Activated CD8-positive, alpha-beta T cell treated with anti-CD3 and anti-CD28 coated beads for 36 hours (primary cell): ENCODE results near the gene TNFRSF6B. TPM values are rescaled to one million over a fixed set of nuclear protein-coding genes. Genes with fewer than 3 reads are reported as not detected.

Source experiments
- ATAC-seq: fragments of 200-7000 bp; cut with Tn5 transposase; one replicate; pipeline ENCODE4 v1.10.0; 2021; ENCODE audit warnings: mild to moderate bottlenecking, moderate library complexity
- CTCF ChIA-PET: fragments of 350-600 bp; sonication (Branson Sonifier 250); formaldehyde crosslinking; loops from one replicate; lab custom pipeline; 2021; ENCODE audit warnings: antibody characterized with exemption; lab: Charles Lee
- POLR2A ChIA-PET: fragments of 350-600 bp; sonication (Branson Sonifier 250); formaldehyde crosslinking; loops from one replicate; lab custom pipeline; 2021; ENCODE audit warnings: antibody characterized with exemption; lab: Charles Lee
- DNase-seq: peaks from one replicate; pipeline ENCODE4 v3.0.0-alpha.2; 2020
- H3K27ac Mint-ChIP-seq: one replicate; pipeline ENCODE4 v1.8.0; 2021; ENCODE audit warnings: mild to moderate bottlenecking, mixed read lengths
- H3K27me3 Mint-ChIP-seq: one replicate; pipeline ENCODE4 v1.8.0; 2021; ENCODE audit warnings: mixed read lengths
- H3K36me3 Mint-ChIP-seq: one replicate; pipeline ENCODE4 v1.8.0; 2021; ENCODE audit warnings: low read depth, mixed read lengths
- H3K4me1 Mint-ChIP-seq: one replicate; pipeline ENCODE4 v1.8.0; 2021; ENCODE audit warnings: low read depth, mixed read lengths
- H3K4me3 Mint-ChIP-seq: one replicate; pipeline ENCODE4 v1.8.0; 2021; ENCODE audit warnings: mild to moderate bottlenecking, moderate library complexity, mixed read lengths
- H3K9me3 Mint-ChIP-seq: one replicate; pipeline ENCODE4 v1.8.0; 2021; ENCODE audit warnings: mixed read lengths
- intact Hi-C: fragments of 100-400 bp; cut with micrococcal nuclease; formaldehyde crosslinking; loops from one replicate; pipeline ENCODE4 v1.10.0; 2022
- total RNA-seq, 2 experiments: library from RNA; stranded (reverse); gene quantifications; one replicate each; pipeline ENCODE4 v1.2.3, GENCODE V29; 2021
- TF ChIP-seq, protein P1 (sequence below): fragments of 200-600 bp; IDR thresholded peaks from one replicate; pipeline ENCODE4 v1.8.0; 2022; ENCODE audit warnings: antibody characterized with exemption, mild to moderate bottlenecking

The TNFRSF6B gene
- total RNA-seq, 2 experiments from 2014 or later, result not detected

DNA sequence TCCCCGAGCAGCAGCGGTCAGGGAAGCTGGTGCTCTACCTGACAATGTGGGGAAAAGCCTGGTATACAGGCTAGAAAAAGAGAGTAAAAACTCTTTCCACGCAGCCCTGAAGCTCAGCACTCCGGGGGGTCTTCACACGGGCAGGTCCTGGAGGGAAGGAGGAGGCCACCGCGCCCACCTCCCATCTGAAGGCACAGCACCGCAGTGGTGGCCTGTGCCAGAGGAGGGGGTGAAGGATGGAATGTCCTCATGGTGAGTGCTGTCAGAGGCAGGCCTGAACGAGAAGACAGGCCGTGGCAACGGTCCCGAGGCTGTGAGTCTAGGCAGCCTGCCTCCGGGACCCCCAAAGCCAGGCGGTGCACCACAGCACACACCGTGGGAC is 49.0 kb downstream of the TNFRSF6B start:
- Mint-ChIP-seq H3K36me3 (no peaks in the 10 kb centered on the region), H3K27me3 (no peaks in the 10 kb centered on the region), H3K4me3 (no peak overlapping the region), H3K4me1 (peaks cover 11% of the 10 kb centered on the region), H3K9me3 (no peaks in the 10 kb centered on the region), H3K27ac (no peak overlapping the region)
- intact Hi-C loops, result no loop called here
- ChIA-PET CTCF (interaction anchor here (1.7 kb wide), 1 partner anchor 38 kb away, joined by 4 read pairs; the partner anchor contains the start of genes ARFRP1 and ZGPAT), POLR2A (interaction anchor here (1.0 kb wide), 2 partner anchors 10 to 37 kb away, joined by 3 read pairs; no protein-coding TSS in a partner anchor)
- ATAC-seq (no peak), DNase-seq (no peak)
- TF ChIP-seq, protein P1, sequence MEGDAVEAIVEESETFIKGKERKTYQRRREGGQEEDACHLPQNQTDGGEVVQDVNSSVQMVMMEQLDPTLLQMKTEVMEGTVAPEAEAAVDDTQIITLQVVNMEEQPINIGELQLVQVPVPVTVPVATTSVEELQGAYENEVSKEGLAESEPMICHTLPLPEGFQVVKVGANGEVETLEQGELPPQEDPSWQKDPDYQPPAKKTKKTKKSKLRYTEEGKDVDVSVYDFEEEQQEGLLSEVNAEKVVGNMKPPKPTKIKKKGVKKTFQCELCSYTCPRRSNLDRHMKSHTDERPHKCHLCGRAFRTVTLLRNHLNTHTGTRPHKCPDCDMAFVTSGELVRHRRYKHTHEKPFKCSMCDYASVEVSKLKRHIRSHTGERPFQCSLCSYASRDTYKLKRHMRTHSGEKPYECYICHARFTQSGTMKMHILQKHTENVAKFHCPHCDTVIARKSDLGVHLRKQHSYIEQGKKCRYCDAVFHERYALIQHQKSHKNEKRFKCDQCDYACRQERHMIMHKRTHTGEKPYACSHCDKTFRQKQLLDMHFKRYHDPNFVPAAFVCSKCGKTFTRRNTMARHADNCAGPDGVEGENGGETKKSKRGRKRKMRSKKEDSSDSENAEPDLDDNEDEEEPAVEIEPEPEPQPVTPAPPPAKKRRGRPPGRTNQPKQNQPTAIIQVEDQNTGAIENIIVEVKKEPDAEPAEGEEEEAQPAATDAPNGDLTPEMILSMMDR, result no peak

DNA sequence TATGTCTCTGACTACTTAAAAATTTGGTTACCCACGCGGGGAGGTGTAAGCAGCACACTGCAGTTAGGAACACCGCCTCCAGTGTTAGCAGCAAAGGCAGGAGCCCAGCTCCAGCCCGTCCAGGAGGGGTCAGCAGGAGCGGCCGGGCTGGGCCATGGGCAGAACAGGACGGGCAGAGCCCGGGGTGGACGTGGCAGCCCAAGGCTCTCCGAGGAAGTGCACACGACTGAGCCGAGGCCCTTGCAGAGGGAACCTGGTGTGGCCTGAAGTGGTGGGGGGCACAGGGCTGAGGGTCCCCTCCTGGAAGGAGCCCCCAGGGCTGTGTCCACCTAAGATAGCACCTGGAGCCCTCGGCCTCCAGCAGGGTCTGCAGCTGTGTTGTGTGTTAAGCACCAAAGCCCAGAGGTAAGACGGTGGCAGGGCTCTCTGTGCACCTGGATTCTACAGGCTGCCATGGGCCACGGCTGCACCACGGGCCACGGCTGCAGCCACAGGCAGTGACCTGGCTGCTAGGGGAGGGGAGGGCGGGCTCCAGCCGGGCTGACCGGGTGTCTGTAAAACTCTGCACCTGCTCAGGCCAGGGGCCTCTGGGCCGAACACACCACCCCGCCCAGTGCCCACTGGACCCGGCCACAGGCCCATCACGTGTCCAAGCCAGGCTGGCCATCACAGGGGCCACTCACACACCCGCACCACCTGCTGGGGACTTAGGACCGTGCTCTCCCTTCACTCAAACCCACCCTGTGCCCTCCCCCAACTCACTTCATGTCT is 49.7 kb downstream of the TNFRSF6B start:
- CTCF ChIA-PET, result interaction anchor here (1.7 kb wide), 1 partner anchor 39 kb away, joined by 4 read pairs; the partner anchor contains the start of genes ARFRP1 and ZGPAT
- no peaks in the 10 kb centered on the region for H3K9me3 Mint-ChIP-seq
- POLR2A ChIA-PET, result interaction anchor here (1.0 kb wide), 1 partner anchor 36 kb away, joined by 3 read pairs; no protein-coding TSS in a partner anchor
- TF ChIP-seq, protein P1, result no peak
- DNase-seq (no peak), ATAC-seq (no peak)
- H3K27ac Mint-ChIP-seq, result no peak overlapping the region
- intact Hi-C loops, result no loop called here
- H3K4me3 Mint-ChIP-seq, result no peak overlapping the region
- peaks cover 15% of the 10 kb centered on the region for H3K4me1 Mint-ChIP-seq
- H3K27me3 Mint-ChIP-seq, result no peaks in the 10 kb centered on the region
- no peaks in the 10 kb centered on the region for H3K36me3 Mint-ChIP-seq

DNA sequence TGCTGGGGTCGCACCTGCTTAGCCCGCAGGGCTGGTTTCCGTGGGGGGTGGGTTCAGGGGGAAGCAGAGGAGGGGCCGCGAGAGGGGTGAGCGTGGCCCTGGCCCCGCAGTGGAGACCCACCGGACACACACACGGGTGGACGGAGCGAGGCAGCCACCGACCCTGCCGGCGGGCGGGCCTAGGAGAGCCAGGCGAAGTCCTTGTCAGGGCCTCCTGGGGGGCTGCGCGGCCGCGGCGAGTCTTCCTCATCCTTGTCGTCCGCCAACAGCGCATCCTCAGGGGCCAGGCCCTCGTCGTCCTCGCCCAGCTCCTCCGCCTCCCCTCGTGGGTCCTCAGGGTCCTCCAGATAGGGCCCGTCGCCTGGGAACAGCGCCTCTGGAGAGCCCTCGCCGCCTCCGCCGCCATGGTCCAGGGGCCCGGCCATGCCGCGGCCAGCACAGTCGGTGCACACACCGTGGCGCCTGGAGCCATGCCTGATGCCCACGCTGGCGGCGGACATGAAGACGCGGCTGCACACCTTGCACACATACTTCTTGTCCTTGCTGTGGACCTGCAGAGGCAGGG is 50.4 kb downstream of the TNFRSF6B start:
- ChIA-PET POLR2A (no interaction called here), CTCF (no interaction called here)
- no peak overlapping the region for H3K27ac Mint-ChIP-seq

DNA sequence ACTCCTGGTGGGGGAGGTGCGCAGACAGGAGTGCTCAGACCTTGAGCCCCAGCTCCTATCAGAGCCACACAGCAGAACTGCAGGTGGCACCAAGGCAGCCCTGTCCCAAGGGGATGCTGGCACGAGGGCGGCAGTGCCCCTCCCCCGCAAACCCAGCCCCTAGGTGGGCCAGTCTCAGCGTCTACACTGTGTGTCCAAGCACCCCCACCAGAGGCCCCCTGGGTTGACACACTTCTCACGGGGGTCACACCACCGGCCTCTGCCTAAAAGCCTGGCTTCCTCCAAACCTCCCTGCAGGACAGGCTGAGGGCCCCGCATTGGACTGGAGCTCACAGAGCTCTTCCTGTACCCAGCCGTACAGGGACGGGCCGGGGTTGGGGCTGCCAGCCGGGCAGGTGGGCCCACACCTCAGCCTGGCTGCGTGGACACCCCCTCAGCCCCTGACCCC is 51.2 kb downstream of the TNFRSF6B start:
- CTCF ChIA-PET, result no interaction called here
- peaks cover 21% of the 10 kb centered on the region for H3K4me1 Mint-ChIP-seq
- no peak overlapping the region for H3K27ac Mint-ChIP-seq
- H3K36me3 Mint-ChIP-seq, result no peaks in the 10 kb centered on the region
- intact Hi-C loops, result no loop called here
- TF ChIP-seq, protein P1, result no peak
- POLR2A ChIA-PET, result no interaction called here
- no peaks in the 10 kb centered on the region for H3K9me3 Mint-ChIP-seq
- ATAC-seq (no peak), DNase-seq (no peak)
- H3K4me3 Mint-ChIP-seq, result no peak overlapping the region
- H3K27me3 Mint-ChIP-seq, result no peaks in the 10 kb centered on the region

More for the DNA sequence above, 50.4 kb downstream of the TNFRSF6B start:
- no peak overlapping the region for H3K4me3 Mint-ChIP-seq
- H3K4me1 Mint-ChIP-seq, result peaks cover 18% of the 10 kb centered on the region
- H3K36me3 Mint-ChIP-seq, result no peaks in the 10 kb centered on the region
- no peak for DNase-seq
- intact Hi-C loops, result no loop called here
- no peak for ATAC-seq
- H3K27me3 Mint-ChIP-seq, result no peaks in the 10 kb centered on the region
- H3K9me3 Mint-ChIP-seq, result no peaks in the 10 kb centered on the region
- TF ChIP-seq, protein P1, result no peak

Other genes with a start within 250 kb of the TNFRSF6B start
- gene KCNQ2, start 224.0 kb upstream of the TNFRSF6B start, total RNA-seq, result not detected
- 1 to 10 TPM; 1.4 to 2.2 TPM for gene EEF1A2, start 197.6 kb upstream of the TNFRSF6B start, total RNA-seq
- gene PPDPF, start 175.9 kb upstream of the TNFRSF6B start, total RNA-seq, result 100 to 1,000 TPM; 193 to 226 TPM
- gene PTK6, start 159.3 kb upstream of the TNFRSF6B start, total RNA-seq, result under 1 TPM in 1 of 2 experiments, not detected in 1; 0.18 TPM
- gene SRMS, start 148.9 kb upstream of the TNFRSF6B start, total RNA-seq, result not detected
- under 1 TPM; 0.23 to 0.27 TPM for gene FNDC11, start 142.5 kb upstream of the TNFRSF6B start, total RNA-seq
- gene HELZ2, start 122.4 kb upstream of the TNFRSF6B start, total RNA-seq, result 10 to 100 TPM; 14.3 to 17.6 TPM
- gene GMEB2, start 69.6 kb upstream of the TNFRSF6B start, total RNA-seq, result 10 to 100 TPM; 16.2 to 16.3 TPM
- 10 to 100 TPM; 17.8 to 18.4 TPM for gene STMN3, start 43.2 kb upstream of the TNFRSF6B start, total RNA-seq
- 10 to 100 TPM; 37.4 to 39.1 TPM for gene RTEL1, start 38.3 kb upstream of the TNFRSF6B start, total RNA-seq
- gene ARFRP1, start 11.3 kb downstream of the TNFRSF6B start, total RNA-seq, result 10 to 100 TPM; 41.7 to 44.2 TPM
- 10 to 100 TPM; 22.4 to 22.5 TPM for gene ZGPAT, start 11.4 kb downstream of the TNFRSF6B start, total RNA-seq
- 10 to 100 TPM; 15.5 to 16.8 TPM for gene LIME1, start 40.0 kb downstream of the TNFRSF6B start, total RNA-seq
- 10 to 100 TPM; 38.5 to 39.8 TPM for gene SLC2A4RG, start 43.1 kb downstream of the TNFRSF6B start, total RNA-seq
- under 1 TPM; 0.31 to 0.38 TPM for gene ZBTB46, start 134.6 kb downstream of the TNFRSF6B start, total RNA-seq
- gene ABHD16B, start 164.8 kb downstream of the TNFRSF6B start, total RNA-seq, result not detected
- 10 to 100 TPM; 43.1 to 44.6 TPM for gene TPD52L2, start 168.6 kb downstream of the TNFRSF6B start, total RNA-seq
- 10 to 100 TPM; 32.2 to 32.5 TPM for gene DNAJC5, start 198.5 kb downstream of the TNFRSF6B start, total RNA-seq